K562 (cell line): Measurements from ENCODE around the gene CRYBA4. TPM values are rescaled to one million over a fixed set of nuclear protein-coding genes. Genes with fewer than 3 reads are reported as not detected.
A peak's percentile ranks its signal among the peaks of the same experiment; 100 is the strongest.

ENCODE experiments used
- ARID1B ChIP-seq: fragments of 450-650 bp; IDR thresholded peaks from 2 replicates; pipeline ENCODE4 v1.6.1; 2016; ENCODE audit warnings: antibody characterized with exemption, mild to moderate bottlenecking, inconsistent platforms
- HNRNPL ChIP-seq: fragments of 200-400 bp; formaldehyde crosslinking; IDR thresholded peaks from 2 replicates; pipeline ENCODE4 v1.6.1; 2017; ENCODE audit warnings: low read depth, mild to moderate bottlenecking, low read length
- KDM4B ChIP-seq, 2 experiments: fragments of 450-650 bp in 1 of 2; sonication (generic) in 1 of 2; IDR thresholded peaks; 2 replicates each; pipeline ENCODE4 v1.6.1; 2016 to 2017; ENCODE audit warnings: borderline replicate concordance in 2 of 2, antibody characterized with exemption in 1 of 2, low read depth in 1 of 2, mild to moderate bottlenecking in 1 of 2
- NFATC3 ChIP-seq: fragments of 450-650 bp; IDR thresholded peaks from 2 replicates; pipeline ENCODE4 v1.6.1; 2017; ENCODE audit warnings: mild to moderate bottlenecking
- PHTF2 ChIP-seq: fragments of 250-450 bp; sonication (Bioruptor Pico); IDR thresholded peaks from 2 replicates; pipeline ENCODE4 v1.5.0; 2021; ENCODE audit warnings: mild to moderate bottlenecking
- STAT5A ChIP-seq: IDR thresholded peaks from 2 replicates; pipeline ENCODE4 v1.6.1; 2012; ENCODE audit warnings: low read length, inconsistent platforms, borderline replicate concordance
- TAF9B ChIP-seq: fragments of 450-650 bp; IDR thresholded peaks from 2 replicates; pipeline ENCODE4 v1.6.1; 2018; ENCODE audit warnings: mild to moderate bottlenecking; ENCODE audit not compliant: partially characterized antibody
- THRB ChIP-seq: fragments of 450-650 bp; formaldehyde crosslinking; conservative IDR thresholded peaks from 2 replicates; pipeline ENCODE4 v1.4.0; 2022; ENCODE audit warnings: mild to moderate bottlenecking, missing genetic modification characterization
- XRCC3 ChIP-seq: fragments of 450-650 bp; IDR thresholded peaks from 2 replicates; pipeline ENCODE4 v1.6.1; 2017; ENCODE audit warnings: mild to moderate bottlenecking, moderate library complexity
- polyA plus RNA-seq, 8 experiments: library from polyadenylated mRNA; depleted of rRNA in 4 of 8; stranded (reverse) in 5 of 8; unstranded in 3 of 8; fragments of >200 nt; fragmentation: Nextera tagmentation in 2 of 8; fragmentation: Illumina TruSeq in 1 of 8; extraction: Ambion mirVana in 2 of 8; extraction: Trizol in 1 of 8; gene quantifications; 2 replicates each; pipeline versions ENCODE4 v1.2.1 to v1.2.3, GENCODE V29; 2011 to 2014; ENCODE audit warnings: inconsistent platforms in 1 of 8, missing spikeins in 1 of 8
- total RNA-seq, 7 experiments: library from RNA; depleted of rRNA in 6 of 7; stranded (reverse); fragments of >200 nt in 6 of 7; fragmentation: Illumina TruSeq in 2 of 7; extraction: Trizol in 2 of 7; gene quantifications; 2 replicates each; pipeline versions ENCODE4 v1.2.1 to v1.2.3, GENCODE V29; 2011 to 2021; ENCODE audit warnings: low replicate concordance in 1 of 7
- TF ChIP-seq, protein P1 (sequence below): fragments of 450-650 bp; IDR thresholded peaks from 2 replicates; pipeline ENCODE4 v1.6.1; 2016; ENCODE audit warnings: mild to moderate bottlenecking, moderate library complexity

The CRYBA4 gene
- total and polyA plus RNA-seq, 9 of the 15 experiments (the other 6 are each of a cell fraction or from before 2014, with no cell fraction given): 0.59 to 3.3 (median 1.6) TPM

GRCh38 chr22:26617271-26618199, 4.2 kb upstream of the CRYBA4 start, which contains the start of gene CRYBB1 (continued):
- TF ChIP-seq, protein P1, sequence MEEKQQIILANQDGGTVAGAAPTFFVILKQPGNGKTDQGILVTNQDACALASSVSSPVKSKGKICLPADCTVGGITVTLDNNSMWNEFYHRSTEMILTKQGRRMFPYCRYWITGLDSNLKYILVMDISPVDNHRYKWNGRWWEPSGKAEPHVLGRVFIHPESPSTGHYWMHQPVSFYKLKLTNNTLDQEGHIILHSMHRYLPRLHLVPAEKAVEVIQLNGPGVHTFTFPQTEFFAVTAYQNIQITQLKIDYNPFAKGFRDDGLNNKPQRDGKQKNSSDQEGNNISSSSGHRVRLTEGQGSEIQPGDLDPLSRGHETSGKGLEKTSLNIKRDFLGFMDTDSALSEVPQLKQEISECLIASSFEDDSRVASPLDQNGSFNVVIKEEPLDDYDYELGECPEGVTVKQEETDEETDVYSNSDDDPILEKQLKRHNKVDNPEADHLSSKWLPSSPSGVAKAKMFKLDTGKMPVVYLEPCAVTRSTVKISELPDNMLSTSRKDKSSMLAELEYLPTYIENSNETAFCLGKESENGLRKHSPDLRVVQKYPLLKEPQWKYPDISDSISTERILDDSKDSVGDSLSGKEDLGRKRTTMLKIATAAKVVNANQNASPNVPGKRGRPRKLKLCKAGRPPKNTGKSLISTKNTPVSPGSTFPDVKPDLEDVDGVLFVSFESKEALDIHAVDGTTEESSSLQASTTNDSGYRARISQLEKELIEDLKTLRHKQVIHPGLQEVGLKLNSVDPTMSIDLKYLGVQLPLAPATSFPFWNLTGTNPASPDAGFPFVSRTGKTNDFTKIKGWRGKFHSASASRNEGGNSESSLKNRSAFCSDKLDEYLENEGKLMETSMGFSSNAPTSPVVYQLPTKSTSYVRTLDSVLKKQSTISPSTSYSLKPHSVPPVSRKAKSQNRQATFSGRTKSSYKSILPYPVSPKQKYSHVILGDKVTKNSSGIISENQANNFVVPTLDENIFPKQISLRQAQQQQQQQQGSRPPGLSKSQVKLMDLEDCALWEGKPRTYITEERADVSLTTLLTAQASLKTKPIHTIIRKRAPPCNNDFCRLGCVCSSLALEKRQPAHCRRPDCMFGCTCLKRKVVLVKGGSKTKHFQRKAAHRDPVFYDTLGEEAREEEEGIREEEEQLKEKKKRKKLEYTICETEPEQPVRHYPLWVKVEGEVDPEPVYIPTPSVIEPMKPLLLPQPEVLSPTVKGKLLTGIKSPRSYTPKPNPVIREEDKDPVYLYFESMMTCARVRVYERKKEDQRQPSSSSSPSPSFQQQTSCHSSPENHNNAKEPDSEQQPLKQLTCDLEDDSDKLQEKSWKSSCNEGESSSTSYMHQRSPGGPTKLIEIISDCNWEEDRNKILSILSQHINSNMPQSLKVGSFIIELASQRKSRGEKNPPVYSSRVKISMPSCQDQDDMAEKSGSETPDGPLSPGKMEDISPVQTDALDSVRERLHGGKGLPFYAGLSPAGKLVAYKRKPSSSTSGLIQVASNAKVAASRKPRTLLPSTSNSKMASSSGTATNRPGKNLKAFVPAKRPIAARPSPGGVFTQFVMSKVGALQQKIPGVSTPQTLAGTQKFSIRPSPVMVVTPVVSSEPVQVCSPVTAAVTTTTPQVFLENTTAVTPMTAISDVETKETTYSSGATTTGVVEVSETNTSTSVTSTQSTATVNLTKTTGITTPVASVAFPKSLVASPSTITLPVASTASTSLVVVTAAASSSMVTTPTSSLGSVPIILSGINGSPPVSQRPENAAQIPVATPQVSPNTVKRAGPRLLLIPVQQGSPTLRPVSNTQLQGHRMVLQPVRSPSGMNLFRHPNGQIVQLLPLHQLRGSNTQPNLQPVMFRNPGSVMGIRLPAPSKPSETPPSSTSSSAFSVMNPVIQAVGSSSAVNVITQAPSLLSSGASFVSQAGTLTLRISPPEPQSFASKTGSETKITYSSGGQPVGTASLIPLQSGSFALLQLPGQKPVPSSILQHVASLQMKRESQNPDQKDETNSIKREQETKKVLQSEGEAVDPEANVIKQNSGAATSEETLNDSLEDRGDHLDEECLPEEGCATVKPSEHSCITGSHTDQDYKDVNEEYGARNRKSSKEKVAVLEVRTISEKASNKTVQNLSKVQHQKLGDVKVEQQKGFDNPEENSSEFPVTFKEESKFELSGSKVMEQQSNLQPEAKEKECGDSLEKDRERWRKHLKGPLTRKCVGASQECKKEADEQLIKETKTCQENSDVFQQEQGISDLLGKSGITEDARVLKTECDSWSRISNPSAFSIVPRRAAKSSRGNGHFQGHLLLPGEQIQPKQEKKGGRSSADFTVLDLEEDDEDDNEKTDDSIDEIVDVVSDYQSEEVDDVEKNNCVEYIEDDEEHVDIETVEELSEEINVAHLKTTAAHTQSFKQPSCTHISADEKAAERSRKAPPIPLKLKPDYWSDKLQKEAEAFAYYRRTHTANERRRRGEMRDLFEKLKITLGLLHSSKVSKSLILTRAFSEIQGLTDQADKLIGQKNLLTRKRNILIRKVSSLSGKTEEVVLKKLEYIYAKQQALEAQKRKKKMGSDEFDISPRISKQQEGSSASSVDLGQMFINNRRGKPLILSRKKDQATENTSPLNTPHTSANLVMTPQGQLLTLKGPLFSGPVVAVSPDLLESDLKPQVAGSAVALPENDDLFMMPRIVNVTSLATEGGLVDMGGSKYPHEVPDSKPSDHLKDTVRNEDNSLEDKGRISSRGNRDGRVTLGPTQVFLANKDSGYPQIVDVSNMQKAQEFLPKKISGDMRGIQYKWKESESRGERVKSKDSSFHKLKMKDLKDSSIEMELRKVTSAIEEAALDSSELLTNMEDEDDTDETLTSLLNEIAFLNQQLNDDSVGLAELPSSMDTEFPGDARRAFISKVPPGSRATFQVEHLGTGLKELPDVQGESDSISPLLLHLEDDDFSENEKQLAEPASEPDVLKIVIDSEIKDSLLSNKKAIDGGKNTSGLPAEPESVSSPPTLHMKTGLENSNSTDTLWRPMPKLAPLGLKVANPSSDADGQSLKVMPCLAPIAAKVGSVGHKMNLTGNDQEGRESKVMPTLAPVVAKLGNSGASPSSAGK: no peak
- no peak for TF ChIP-seq XRCC3
- TF ChIP-seq TAF9B: no peak
- TF ChIP-seq PHTF2: no peak
- peak; percentile 84 for TF ChIP-seq ARID1B
- TF ChIP-seq KDM4B (IDR thresholded peaks at IDR 0.05; ENCODE audit: borderline replicate concordance in 2 of 2, low read depth in 1 of 2): no peak
- no peak for TF ChIP-seq STAT5A
- TF ChIP-seq HNRNPL: no peak
- peak; percentile 60; the same call in 1 of the 2 replicates for TF ChIP-seq THRB (CRISPR knock-in tag)
- TF ChIP-seq NFATC3: peak; percentile 63; the same call in 1 of the 2 replicates
